GM21737 (cell line): ENCODE measurements around the gene ARHGEF19.

Source experiments
- ATAC-seq: cut with Tn5 transposase; IDR thresholded peaks from one replicate; pipeline ENCODE4 v1.9.1; 2021; ENCODE audit warnings: mild to moderate bottlenecking, moderate library complexity; ENCODE audit not compliant: unreplicated experiment

The ARHGEF19 gene

GRCh38 chr1:16152481-16153087 is 59.9 kb downstream of the ARHGEF19 start:
- no peak for ATAC-seq

DNA sequence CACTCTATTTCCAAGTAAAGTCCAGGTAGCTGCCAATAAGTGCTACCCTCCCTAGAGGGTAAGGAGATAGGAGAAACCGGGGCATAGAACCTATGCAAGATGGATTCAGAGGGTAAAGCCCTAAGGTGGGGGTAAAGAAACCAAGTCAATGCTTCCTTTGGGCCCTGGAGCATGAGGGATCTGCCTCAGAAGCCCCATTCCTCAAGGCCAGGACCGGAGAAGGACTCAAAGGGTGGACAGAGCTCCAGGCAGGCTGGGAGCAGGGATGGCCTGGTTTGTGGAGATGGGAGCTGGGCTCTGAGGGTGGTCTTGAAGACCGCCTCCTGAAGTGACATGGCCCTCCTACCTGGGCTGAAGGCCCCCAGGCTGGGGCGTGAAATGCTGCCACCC is 60.5 kb downstream of the ARHGEF19 start:
- ATAC-seq = no peak

GRCh38 chr1:16151196-16151994 is 61.1 kb downstream of the ARHGEF19 start:
- ATAC-seq = no peak

DNA sequence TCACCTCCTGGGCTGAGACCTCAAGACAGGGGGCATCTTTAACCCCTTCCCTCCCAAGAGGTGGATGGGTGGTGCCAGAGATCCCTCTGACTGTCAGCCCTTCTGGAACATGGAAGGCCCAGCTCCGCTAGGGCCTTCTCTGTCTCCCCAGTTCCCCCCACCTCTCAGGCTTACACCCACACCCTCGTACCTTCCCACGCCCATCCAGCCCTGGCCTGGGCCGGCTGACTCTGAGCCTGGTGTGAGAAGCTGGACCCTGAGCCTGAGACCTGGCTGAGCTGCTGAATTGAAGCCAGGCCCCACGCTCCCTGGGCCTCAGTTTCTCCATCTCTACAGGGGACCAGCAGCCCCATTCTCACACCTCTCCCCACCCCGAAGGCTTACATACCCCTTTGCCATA is 61.9 kb downstream of the ARHGEF19 start:
- ATAC-seq = no peak

GRCh38 chr1:16149702-16150488 is 62.6 kb downstream of the ARHGEF19 start:
- ATAC-seq = no peak

DNA sequence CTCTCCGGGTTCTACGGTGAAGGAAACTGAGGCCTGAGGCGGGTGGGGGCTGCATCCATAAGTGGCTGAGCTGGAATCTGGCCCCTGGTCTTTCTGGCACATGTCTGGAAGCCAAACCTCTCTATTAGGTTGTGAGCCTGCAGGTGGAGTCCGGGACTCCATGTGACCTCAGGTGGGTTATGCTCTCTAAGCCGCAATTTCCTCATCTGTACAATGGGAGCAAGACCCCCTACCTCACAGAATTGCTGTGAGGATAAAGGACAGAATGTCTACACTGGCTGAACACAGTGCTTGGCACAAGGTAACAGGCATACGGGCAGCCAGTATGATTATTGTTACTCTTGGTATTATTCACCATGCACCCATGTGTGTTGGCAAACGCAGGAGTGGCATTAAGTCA is 63.3 kb downstream of the ARHGEF19 start:
- no peak for ATAC-seq

DNA sequence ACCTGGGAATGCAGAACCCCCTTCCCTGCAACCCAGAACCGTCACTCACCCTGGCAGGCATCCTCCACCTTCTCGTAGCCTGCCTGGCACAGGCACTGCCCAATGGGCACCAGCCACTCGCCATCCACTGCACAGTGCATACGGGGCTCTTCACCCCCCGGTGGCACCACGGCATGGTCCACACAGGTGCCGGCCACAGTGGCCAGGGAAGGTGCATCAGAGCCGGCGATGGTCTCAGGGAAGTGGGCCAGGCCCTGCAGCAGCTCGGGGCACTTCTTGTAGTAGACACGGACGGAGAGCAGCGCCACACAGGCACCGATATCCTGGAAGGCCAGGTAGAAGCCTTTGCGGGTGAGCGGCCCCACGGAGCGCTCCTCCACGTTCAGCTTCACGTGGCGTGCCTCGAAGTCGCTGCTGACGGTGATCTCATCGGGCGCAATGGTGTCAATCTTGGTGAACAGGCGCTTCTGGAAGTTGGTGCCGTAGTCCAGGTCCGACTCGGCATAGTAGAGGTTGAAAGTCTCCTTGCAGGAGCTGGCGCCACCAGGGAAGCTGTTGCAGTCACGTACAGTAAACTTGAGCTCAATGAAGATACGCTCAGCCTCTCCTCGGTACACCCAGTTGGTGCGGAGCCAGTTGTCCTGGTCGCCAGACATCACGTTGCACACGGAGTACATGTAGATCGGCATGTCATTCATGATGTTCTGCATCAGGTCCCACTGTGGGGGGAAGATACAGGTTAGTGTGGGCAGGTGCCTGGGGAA is 63.9 kb downstream of the ARHGEF19 start:
- ATAC-seq = no peak
